CD4-positive, alpha-beta T cell (primary cell): ENCODE measurements around the gene RAB44. TPM values are rescaled to one million over a fixed set of nuclear protein-coding genes. Genes with fewer than 3 reads are reported as not detected.

Source experiments
- ATAC-seq: fragments of 200-7000 bp; cut with Tn5 transposase; one replicate; pipeline ENCODE4 v1.10.0; 2022; ENCODE audit warnings: mild to moderate bottlenecking; ENCODE audit not compliant: poor library complexity
- CTCF ChIA-PET: fragments of 350-600 bp; sonication (Branson Sonifier 250); formaldehyde crosslinking; loops from one replicate; lab custom pipeline; 2021; ENCODE audit warnings: antibody characterized with exemption, inconsistent platforms; lab: Charles Lee
- POLR2A ChIA-PET: fragments of 350-600 bp; sonication (Branson Sonifier 250); formaldehyde crosslinking; loops from one replicate; lab custom pipeline; 2021; ENCODE audit warnings: antibody characterized with exemption, inconsistent platforms; lab: Charles Lee
- DNase-seq, 14 experiments: peaks; one replicate each; pipeline ENCODE4 v3.0.0-alpha.2; 2013 to 2020; ENCODE audit warnings: mixed read lengths in 2 of 14
- H3K27ac ChIP-seq, 2 donors: one replicate each; pipeline versions ENCODE4 v1.5.1 to v1.7.0; 2013; ENCODE audit warnings: low read length in 2 of 2, low read depth in 1 of 2, mild to moderate bottlenecking in 1 of 2
- H3K27me3 ChIP-seq, 2 experiments: 1 replicate in 1 of 2; 2 replicates in 1 of 2; pipeline versions ENCODE4 v1.6.1 to v1.7.0; 2013; ENCODE audit warnings: low read length in 2 of 2, control low read depth in 1 of 2, mild to moderate bottlenecking in 1 of 2, moderate library complexity in 1 of 2; ENCODE audit not compliant: insufficient read depth in 2 of 2, control insufficient read depth in 1 of 2
- H3K36me3 ChIP-seq: one replicate; pipeline ENCODE4 v1.6.1; 2013; ENCODE audit warnings: low read length, control low read depth; ENCODE audit not compliant: insufficient read depth
- H3K4me1 ChIP-seq: one replicate; pipeline ENCODE4 v1.6.1; 2013; ENCODE audit warnings: low read length, control low read depth; ENCODE audit not compliant: insufficient read depth
- H3K4me3 ChIP-seq: one replicate; pipeline ENCODE4 v1.5.1; 2013; ENCODE audit warnings: mild to moderate bottlenecking, low read length, moderate library complexity
- H3K9me3 ChIP-seq, 2 experiments: 1 replicate in 1 of 2; 2 replicates in 1 of 2; pipeline versions ENCODE4 v1.6.1 to v1.7.0; 2013; ENCODE audit warnings: low read length in 2 of 2, mild to moderate bottlenecking in 2 of 2, control low read depth in 1 of 2, moderate library complexity in 1 of 2; ENCODE audit not compliant: control insufficient read depth in 1 of 2, insufficient read depth in 1 of 2
- H3K27ac Mint-ChIP-seq: one replicate; pipeline ENCODE4 v1.8.0; 2020; ENCODE audit warnings: mixed read lengths
- H3K27me3 Mint-ChIP-seq: one replicate; pipeline ENCODE4 v1.8.0; 2021; ENCODE audit warnings: mixed read lengths
- H3K36me3 Mint-ChIP-seq: one replicate; pipeline ENCODE4 v1.8.0; 2021; ENCODE audit warnings: low read depth, mixed read lengths
- H3K4me1 Mint-ChIP-seq: one replicate; pipeline ENCODE4 v1.8.0; 2021; ENCODE audit warnings: low read depth, mixed read lengths
- H3K4me3 Mint-ChIP-seq: one replicate; pipeline ENCODE4 v1.8.0; 2020; ENCODE audit warnings: mild to moderate bottlenecking, mixed read lengths
- H3K9me3 Mint-ChIP-seq: one replicate; pipeline ENCODE4 v1.8.0; 2020; ENCODE audit warnings: mixed read lengths
- CTCF ChIP-seq: fragments of 200-600 bp; IDR thresholded peaks from one replicate; pipeline ENCODE4 v1.8.0; 2022; ENCODE audit warnings: antibody characterized with exemption, mild to moderate bottlenecking
- intact Hi-C, 2 experiments: fragments of 100-400 bp; cut with DNase I in 1 of 2; cut with micrococcal nuclease in 1 of 2; formaldehyde crosslinking; loops; one replicate each; pipeline versions ENCODE4 v1.15.1 to v1.9.0; 2023 to 2025; cut with DNase I, micrococcal nuclease
- total RNA-seq, 174 experiments: library from RNA in 2 of 174; stranded (reverse) in 2 of 174; gene quantifications; one replicate each; pipeline ENCODE4 v1.2.3 and lab custom pipeline; 2021 to 2026

The RAB44 gene
- total RNA-seq, 2 experiments from 2014 or later = 0.22 TPM

GRCh38 chr6:36683656-36684446 is 13.8 kb upstream of the RAB44 start:
- no peak for TF ChIP-seq CTCF
- peak overlapping the region; percentile 88 for H3K27ac Mint-ChIP-seq
- intact Hi-C loops = loop anchor here (5.0 to 10.0 kb wide), 3 partner anchors 139 to 382 kb away; partner anchors contain the start of gene STK38 (in 1 of the 2)
- Histone ChIP-seq H3K27me3 (peaks cover 0 to 2% of the 10 kb centered on the region in 2 experiments), H3K4me3 (no peak overlapping the region), H3K27ac (peak overlapping the region in 1 of 2 donors; percentile 26), H3K9me3 (peaks cover 0 to 4% of the 10 kb centered on the region in 2 experiments), H3K4me1 (peaks cover 59% of the 10 kb centered on the region), H3K36me3 (peaks cover 12% of the 10 kb centered on the region)
- DNase-seq = peak in 1 of 14 experiments; percentile 38
- peaks cover 11% of the 10 kb centered on the region for H3K27me3 Mint-ChIP-seq
- H3K9me3 Mint-ChIP-seq = no peaks in the 10 kb centered on the region
- no peak overlapping the region for H3K4me3 Mint-ChIP-seq
- no peak for ATAC-seq
- ChIA-PET POLR2A (no interaction called here), CTCF (interaction anchor here (2.3 to 4.0 kb wide), 2 partner anchors 69 to 75 kb away, joined by 11 to 22 read pairs; no protein-coding TSS in a partner anchor)
- peaks cover 5% of the 10 kb centered on the region for H3K36me3 Mint-ChIP-seq
- peaks cover 27% of the 10 kb centered on the region for H3K4me1 Mint-ChIP-seq

- no peak overlapping the region for H3K27ac ChIP-seq
- peaks cover 0 to 4% of the 10 kb centered on the region in 2 experiments for H3K9me3 ChIP-seq
- Mint-ChIP-seq H3K4me1 (peaks cover 25% of the 10 kb centered on the region), H3K9me3 (no peaks in the 10 kb centered on the region), H3K36me3 (peaks cover 5% of the 10 kb centered on the region), H3K4me3 (no peak overlapping the region), H3K27me3 (peaks cover 11% of the 10 kb centered on the region), H3K27ac (no peak overlapping the region)
- H3K4me3 ChIP-seq = no peak overlapping the region
- peaks cover 0 to 2% of the 10 kb centered on the region in 2 experiments for H3K27me3 ChIP-seq
- peaks cover 12% of the 10 kb centered on the region for H3K36me3 ChIP-seq
- ChIA-PET CTCF (no interaction called here), POLR2A (no interaction called here)
- intact Hi-C loops = loop anchor here (5.0 to 10.0 kb wide), 3 partner anchors 140 to 382 kb away; partner anchors contain the start of gene STK38 (in 1 of the 2)
- DNase-seq (no peak), ATAC-seq (no peak)
- TF ChIP-seq CTCF = no peak
- peaks cover 53% of the 10 kb centered on the region for H3K4me1 ChIP-seq
Measured at GRCh38 chr6:36684447-36684812, 13.2 kb upstream of the RAB44 start.

GRCh38 chr6:36685166-36685924 is 12.3 kb upstream of the RAB44 start:
- POLR2A ChIA-PET = no interaction called here
- peak overlapping the region; percentile 55 for H3K27ac Mint-ChIP-seq

More at GRCh38 chr6:36685166-36685924, 12.3 kb upstream of the RAB44 start:
- intact Hi-C loops = loop anchor here in 1 of 2 experiments (10.0 kb wide), 1 partner anchor 141 kb away; the partner anchor contains the start of gene STK38
- Histone ChIP-seq H3K27ac (no peak overlapping the region), H3K9me3 (peaks cover 0 to 4% of the 10 kb centered on the region in 2 experiments), H3K36me3 (peaks cover 12% of the 10 kb centered on the region), H3K4me3 (no peak overlapping the region), H3K27me3 (no peaks in the 10 kb centered on the region), H3K4me1 (peaks cover 45% of the 10 kb centered on the region)
- Mint-ChIP-seq H3K4me1 (peaks cover 20% of the 10 kb centered on the region), H3K9me3 (no peaks in the 10 kb centered on the region), H3K27me3 (peaks cover 11% of the 10 kb centered on the region), H3K36me3 (no peaks in the 10 kb centered on the region), H3K4me3 (no peak overlapping the region)
- DNase-seq = peak in 1 of 14 experiments; percentile 21
- no peak for ATAC-seq
- TF ChIP-seq CTCF = no peak
- CTCF ChIA-PET = no interaction called here
